Measurements from ENCODE around the gene CDC42BPA. TPM values are rescaled to one million over a fixed set of nuclear protein-coding genes. Genes with fewer than 3 reads are reported as not detected.
A peak's percentile ranks its signal among the peaks of the same experiment; 100 is the strongest.

The CDC42BPA gene
- total RNA-seq, 1 experiment from 2014 or later, result 30.1 TPM

DNA sequence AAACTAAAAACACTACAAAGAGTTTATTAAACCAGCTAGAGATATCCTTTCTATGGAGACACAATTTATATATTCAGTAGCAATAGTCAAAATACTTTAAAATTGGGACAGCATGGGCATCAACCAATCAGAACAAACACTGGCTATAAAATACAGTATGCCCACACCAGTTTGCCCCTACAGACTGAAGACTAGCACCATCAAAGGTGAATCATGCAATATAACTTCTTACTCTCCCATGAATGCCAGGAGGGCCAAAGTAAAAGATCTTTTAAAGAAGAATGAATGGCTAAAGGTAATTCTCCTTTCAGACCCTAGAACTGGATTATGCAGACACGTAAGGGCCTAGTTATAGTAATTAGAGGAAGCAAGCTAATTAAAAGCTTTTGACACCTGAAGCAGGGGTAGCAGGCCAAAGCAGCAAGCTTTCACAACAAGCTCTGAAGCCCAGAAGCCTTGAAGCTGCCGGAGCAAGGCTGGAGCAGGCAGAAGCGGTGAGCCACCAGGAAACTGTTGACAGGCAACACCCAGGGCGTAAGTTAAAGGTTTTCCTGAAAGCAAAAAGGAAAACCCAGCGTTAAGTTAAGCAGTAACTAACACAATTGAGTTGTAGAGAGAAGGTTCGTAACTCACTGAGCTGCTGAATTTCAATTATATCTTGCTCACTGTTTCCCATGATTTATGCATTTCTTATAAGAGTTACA, 99.3 kb downstream of the CDC42BPA start:
- no peak overlapping the region for H3K4me3 Mint-ChIP-seq
- Histone ChIP-seq H3K27me3 (ENCODE audit: insufficient read depth, low read length) (no peaks in the 10 kb centered on the region), H2BK12ac (ENCODE audit: insufficient read length, low read depth, low read length) (no peak overlapping the region), H2BK20ac (ENCODE audit: low read depth, low read length, poor library complexity, severe bottlenecking) (no peak overlapping the region), H2AFZ (ENCODE audit: low read length) (no peak overlapping the region), H4K8ac (replicated peaks; ENCODE audit: insufficient read length, low read depth, low read length) (no peak overlapping the region), H3K79me2 (ENCODE audit: insufficient read depth, low read length) (peaks cover 2% of the 10 kb centered on the region; the same call in 1 of the 2 replicates), H3K4me1 (ENCODE audit: insufficient read depth, low read length) (no peaks in the 10 kb centered on the region), H2BK120ac (ENCODE audit: low read depth, low read length, poor library complexity, severe bottlenecking) (no peak overlapping the region), H3T11ph (ENCODE audit: low read length) (no peak overlapping the region), H2BK5ac (ENCODE audit: insufficient read length, low read length) (no peak overlapping the region), H3K23ac (ENCODE audit: insufficient read length, low read depth, low read length) (no peak overlapping the region), H3K18ac (ENCODE audit: insufficient read length, low read depth, low read length) (no peak overlapping the region), H3K56ac (ENCODE audit: insufficient read length, low read depth, low read length) (no peak overlapping the region), H3K4ac (ENCODE audit: low read depth, low read length) (no peak overlapping the region), H3K23me2 (ENCODE audit: insufficient read length, low read depth, low read length, poor library complexity, severe bottlenecking) (no peaks in the 10 kb centered on the region), H3K4me2 (ENCODE audit: insufficient read depth, insufficient read length, low read length) (no peak overlapping the region), H3K79me1 (ENCODE audit: insufficient read depth, low read depth, low read length, poor library complexity, severe bottlenecking) (no peaks in the 10 kb centered on the region), H3K14ac (ENCODE audit: insufficient read depth, low read length) (no peak overlapping the region), H4K91ac (ENCODE audit: insufficient read length, low read depth, low read length) (no peak overlapping the region), H3K9ac (ENCODE audit: extremely low read depth, insufficient read length, low read length) (no peak overlapping the region), H4K20me1 (ENCODE audit: control insufficient read depth, insufficient read depth, insufficient read length) (no peaks in the 10 kb centered on the region), H3K9me3 (ENCODE audit: control insufficient read depth, low read depth, low read length) (no peaks in the 10 kb centered on the region), H2AK5ac (ENCODE audit: insufficient read length, low read length) (no peak overlapping the region), H3K27ac (ENCODE audit: insufficient read length, low read depth, low read length) (no peak overlapping the region), H4K5ac (ENCODE audit: insufficient read length, low read depth, low read length) (no peak overlapping the region), H2BK15ac (ENCODE audit: low read depth, low read length) (no peak overlapping the region)
- DNase-seq, result no peak
- 0 out of 7 replicates have a peak overlapping the region, but pooled peaks of 2 of the 3 experiments have one; percentile 18 to 58 for H3K27ac Mint-ChIP-seq
- H3K27me3 Mint-ChIP-seq (ENCODE audit: low read depth), result no peaks in the 10 kb centered on the region
- H3K36me3 Mint-ChIP-seq (ENCODE audit: insufficient read depth in 1 of 3, low read depth in 3 of 3), result peaks cover 0 to 6% (median 0%) of the 10 kb centered on the region in 3 experiments; a peak in 4 of 7 replicates
- no peaks in the 10 kb centered on the region for H3K9me3 Mint-ChIP-seq
- no CpG with 5 or more reads among the region's 6 CpGs for WGBS (ENCODE audit: extremely low coverage, insufficient read length, low lambda C conversion rate)
- TF ChIP-seq, protein P1, sequence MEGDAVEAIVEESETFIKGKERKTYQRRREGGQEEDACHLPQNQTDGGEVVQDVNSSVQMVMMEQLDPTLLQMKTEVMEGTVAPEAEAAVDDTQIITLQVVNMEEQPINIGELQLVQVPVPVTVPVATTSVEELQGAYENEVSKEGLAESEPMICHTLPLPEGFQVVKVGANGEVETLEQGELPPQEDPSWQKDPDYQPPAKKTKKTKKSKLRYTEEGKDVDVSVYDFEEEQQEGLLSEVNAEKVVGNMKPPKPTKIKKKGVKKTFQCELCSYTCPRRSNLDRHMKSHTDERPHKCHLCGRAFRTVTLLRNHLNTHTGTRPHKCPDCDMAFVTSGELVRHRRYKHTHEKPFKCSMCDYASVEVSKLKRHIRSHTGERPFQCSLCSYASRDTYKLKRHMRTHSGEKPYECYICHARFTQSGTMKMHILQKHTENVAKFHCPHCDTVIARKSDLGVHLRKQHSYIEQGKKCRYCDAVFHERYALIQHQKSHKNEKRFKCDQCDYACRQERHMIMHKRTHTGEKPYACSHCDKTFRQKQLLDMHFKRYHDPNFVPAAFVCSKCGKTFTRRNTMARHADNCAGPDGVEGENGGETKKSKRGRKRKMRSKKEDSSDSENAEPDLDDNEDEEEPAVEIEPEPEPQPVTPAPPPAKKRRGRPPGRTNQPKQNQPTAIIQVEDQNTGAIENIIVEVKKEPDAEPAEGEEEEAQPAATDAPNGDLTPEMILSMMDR (conservative IDR thresholded peaks at IDR 0.05), result no peak
- no peaks in the 10 kb centered on the region; a peak in 1 of 4 replicates for H3K4me1 Mint-ChIP-seq

Data from H9 (cell line).